Left forelimb (tissue), 1 donor: Measurements from ENCODE around the gene RPLP1.

Experiments
- DNase-seq: peaks from one replicate; pipeline ENCODE4 v3.0.0-alpha.2; 2018; ENCODE audit warnings: low spot score

RPLP1 gene

DNA sequence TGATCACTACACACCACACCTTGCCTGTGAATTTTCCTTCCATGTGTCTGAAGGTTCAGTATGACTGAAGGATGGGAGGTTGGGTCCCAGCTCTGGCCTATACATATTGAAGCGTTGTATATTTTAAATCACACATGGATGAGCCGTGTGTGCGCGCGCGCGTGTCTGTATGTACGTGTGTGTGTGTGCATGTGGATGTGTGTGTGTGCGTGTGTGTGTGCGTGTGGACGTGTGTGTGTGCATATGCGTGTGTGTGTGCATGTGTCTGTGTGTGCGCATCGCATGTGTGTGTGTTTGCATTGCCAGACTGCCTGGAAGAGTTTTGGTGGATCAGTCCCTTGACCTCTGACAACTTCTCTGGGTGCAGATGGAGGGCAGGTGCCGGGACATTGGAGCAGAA lies 45.7 kb downstream of the RPLP1 start:
- DNase-seq = no peak

DNA sequence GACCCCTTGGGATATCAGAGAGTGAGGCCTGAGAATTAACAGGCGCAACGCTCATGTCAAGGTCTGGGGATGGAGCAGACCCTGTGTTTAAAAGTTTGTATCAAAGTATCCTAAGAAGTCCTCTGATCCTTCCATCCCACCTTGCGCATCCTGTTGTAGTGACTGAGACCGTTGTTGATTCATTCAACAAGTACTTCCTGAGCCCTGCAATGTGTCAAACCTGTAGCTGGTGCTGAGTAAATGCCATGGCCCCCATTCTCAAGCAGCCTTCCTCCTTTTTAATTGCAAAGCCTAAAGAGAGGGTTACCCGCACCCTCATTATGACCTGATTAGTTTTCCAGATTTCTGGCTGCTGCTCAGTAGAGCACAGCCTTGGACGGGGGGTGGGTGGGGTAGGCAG lies 46.4 kb downstream of the RPLP1 start:
- DNase-seq = no peak

DNA sequence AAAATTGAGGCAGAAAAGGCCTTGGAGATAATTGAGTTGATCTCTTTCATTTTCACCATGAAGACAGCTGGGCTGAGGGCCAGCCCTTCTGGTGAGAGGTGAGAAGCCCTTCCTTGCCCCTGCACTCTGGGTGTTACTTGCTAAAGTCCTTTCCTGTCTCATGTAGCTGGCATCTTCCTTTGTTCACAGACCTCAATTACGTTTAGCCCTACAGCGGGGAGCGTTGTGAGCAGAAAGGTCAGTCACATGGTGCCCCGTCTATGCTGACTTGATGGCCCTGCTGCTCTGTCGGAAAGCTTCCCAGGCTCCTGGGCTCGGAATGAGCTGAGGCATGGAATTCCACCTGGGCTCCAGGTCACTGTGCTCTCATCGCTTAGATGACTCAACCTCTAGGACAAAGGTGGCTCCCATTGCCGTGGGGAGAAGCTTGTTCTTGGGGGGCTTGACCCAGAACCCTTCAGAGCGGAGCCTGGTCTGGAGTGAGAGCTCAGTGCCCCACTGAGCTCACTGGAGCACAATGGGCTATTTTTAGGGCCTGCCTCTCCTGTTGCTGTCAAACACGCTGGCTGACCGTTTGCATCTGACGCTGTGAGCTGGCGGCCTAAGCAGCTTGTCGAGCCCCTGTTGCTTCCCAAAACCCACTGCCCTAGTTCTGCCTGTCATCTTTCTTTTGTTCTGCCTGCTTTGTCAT lies 47.0 kb downstream of the RPLP1 start:
- DNase-seq = no peak

DNA sequence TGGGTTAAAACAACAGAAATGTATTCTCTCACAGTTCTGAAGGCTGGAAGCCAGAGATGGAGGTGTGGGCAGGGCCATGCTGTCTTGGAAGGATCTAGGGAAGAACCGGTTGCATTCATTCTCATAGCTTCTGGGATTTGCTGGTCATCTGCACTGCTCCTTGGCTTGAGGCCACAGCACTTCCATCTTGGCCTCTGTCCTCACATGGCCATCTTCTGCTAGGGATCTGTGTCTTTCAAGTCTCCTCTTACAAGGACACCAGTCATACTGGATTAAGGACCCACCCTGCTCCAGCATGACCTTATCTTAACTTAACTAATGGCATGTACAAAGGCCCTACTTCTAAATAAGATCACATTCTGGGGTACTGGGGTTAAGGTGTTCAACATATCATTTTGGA lies 47.7 kb downstream of the RPLP1 start:
- DNase-seq = no peak

DNA sequence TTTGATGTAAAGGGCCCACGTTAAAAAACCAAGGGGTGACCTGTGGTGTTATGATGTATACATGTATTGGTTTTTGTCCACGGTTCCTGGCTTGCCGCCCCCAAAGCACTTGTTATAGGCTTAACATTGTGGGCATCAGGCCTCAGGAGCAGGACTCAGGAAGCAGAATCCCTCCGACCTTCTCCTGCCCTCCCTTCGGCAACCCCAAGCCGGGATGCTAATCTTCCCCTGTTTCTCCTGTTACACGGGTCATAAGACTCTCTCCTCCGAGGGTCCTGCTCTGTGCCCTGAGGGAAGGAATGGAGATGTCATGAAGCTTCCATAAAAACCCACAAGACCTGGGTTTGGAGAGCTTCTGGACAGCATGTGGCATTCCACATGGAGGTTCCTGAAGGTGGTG lies 48.8 kb downstream of the RPLP1 start:
- no peak for DNase-seq

DNA sequence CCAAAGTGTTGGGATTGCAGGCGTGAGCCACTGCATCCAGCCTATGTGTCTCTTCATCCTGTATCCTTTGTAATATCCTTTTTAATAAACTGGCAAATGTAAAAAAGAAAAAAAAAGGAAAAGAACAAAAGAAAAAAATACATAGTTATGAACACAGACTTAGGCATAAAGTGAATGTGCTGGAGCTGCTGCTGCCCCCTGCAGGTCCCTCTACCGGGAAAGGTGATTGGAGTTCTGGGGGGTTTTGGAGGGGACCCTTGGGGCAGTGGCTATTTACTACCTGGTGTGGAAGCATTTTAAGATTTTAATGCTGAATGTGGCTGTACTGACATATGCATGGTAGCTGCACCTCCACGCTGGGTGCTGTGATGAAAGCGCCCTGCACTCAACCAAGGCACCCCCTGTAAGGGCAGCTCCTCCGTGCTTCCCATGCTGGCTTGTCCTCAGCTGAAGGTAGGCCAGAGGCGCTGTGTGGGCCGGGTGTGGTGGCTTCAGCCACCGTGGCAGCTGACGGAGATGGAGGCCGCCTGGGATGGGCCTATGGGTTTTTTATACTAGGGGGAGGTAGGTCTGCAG lies 49.9 kb downstream of the RPLP1 start:
- no peak for DNase-seq

DNA sequence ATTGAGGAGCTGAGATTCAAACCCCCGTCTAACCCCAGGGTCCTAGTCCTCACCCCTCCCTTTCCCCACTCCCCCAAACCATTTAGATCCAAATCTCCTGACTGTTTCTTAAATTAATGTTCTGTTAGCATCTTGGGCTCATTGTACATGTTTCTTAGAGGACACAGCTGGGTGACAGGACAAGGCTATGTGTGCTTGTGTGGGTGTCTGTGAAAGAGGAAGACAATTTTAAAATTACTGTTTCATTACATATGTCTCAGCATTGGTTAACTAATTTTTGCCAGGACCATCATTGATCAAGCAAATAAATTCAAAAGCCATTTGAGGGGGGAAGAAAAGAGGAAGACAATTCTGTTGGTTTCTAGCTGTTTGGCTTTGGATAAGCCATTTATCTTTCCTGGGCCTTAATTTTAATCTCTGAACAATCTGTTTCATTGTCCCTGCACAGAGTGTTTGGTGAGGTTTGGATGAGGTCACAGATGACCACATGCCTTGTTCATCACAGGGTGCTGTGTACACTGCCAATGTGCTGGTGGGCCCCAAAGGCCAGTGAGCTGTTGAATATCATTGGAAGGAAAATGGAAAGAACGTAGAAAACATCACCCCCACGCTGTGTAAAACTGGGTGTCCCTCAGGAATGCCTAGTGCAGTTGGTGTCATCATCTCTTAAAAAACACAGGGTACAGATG lies 51.9 kb downstream of the RPLP1 start:
- no peak for DNase-seq
